ENCODE results near the gene JMJD4.

The JMJD4 gene

GRCh38 chr1:227740401-227740960 lies 5.4 kb upstream of the JMJD4 start:
- DNase-seq = no peak
- Histone ChIP-seq H3K23ac (ENCODE audit: low read length) (no peak overlapping the region), H3K36me3 (ENCODE audit: control insufficient read depth, insufficient read depth, low read length) (no peaks in the 10 kb centered on the region), H2BK15ac (replicated peaks; ENCODE audit: low read depth) (no peak overlapping the region), H2BK120ac (ENCODE audit: low read depth, low read length) (no peak overlapping the region), H3K4ac (ENCODE audit: low read depth, low read length) (no peak overlapping the region), H2AK5ac (ENCODE audit: low read length) (no peak overlapping the region), H3K79me1 (ENCODE audit: low read length) (peaks cover 44% of the 10 kb centered on the region), H4K5ac (ENCODE audit: low read length) (no peak overlapping the region), H4K8ac (ENCODE audit: low read depth, low read length) (no peak overlapping the region), H3K9ac (ENCODE audit: low read length) (no peak overlapping the region), H3K4me2 (ENCODE audit: low read length) (no peak overlapping the region), H3K27me3 (ENCODE audit: insufficient read depth, low read length, poor library complexity) (no peaks in the 10 kb centered on the region), H3K56ac (ENCODE audit: low read length) (no peak overlapping the region), H3K27ac (ENCODE audit: low read depth, low read length) (no peak overlapping the region), H3K18ac (ENCODE audit: low read length) (no peak overlapping the region), H3K79me2 (ENCODE audit: control insufficient read depth, insufficient read depth, low read length) (peaks cover 54% of the 10 kb centered on the region), H3K4me3 (ENCODE audit: low read length) (no peak overlapping the region), H3K4me1 (ENCODE audit: control insufficient read depth, low read depth, low read length) (peaks cover 2% of the 10 kb centered on the region), H2BK5ac (ENCODE audit: low read length) (no peak overlapping the region)
- no CpG with 5 or more reads among the region's 3 CpGs for WGBS (ENCODE audit: extremely low coverage, insufficient coverage, low lambda C conversion rate)

- no peak overlapping the region for H3K4me3 ChIP-seq (ENCODE audit: low read length)
- H3K9ac ChIP-seq (ENCODE audit: low read length) = no peak overlapping the region
- no peak overlapping the region for H2BK15ac ChIP-seq (replicated peaks; ENCODE audit: low read depth)
- no peaks in the 10 kb centered on the region for H3K36me3 ChIP-seq (ENCODE audit: control insufficient read depth, insufficient read depth, low read length)
- no peak overlapping the region for H3K56ac ChIP-seq (ENCODE audit: low read length)
- H3K27me3 ChIP-seq (ENCODE audit: insufficient read depth, low read length, poor library complexity) = no peaks in the 10 kb centered on the region
- no peak overlapping the region for H3K4ac ChIP-seq (ENCODE audit: low read depth, low read length)
- H3K4me2 ChIP-seq (ENCODE audit: low read length) = no peak overlapping the region
- H3K79me1 ChIP-seq (ENCODE audit: low read length) = peaks cover 40% of the 10 kb centered on the region
- WGBS (ENCODE audit: extremely low coverage, insufficient coverage, low lambda C conversion rate) = no CpG with 5 or more reads among the region's 7 CpGs
- H2BK5ac ChIP-seq (ENCODE audit: low read length) = no peak overlapping the region
- DNase-seq = no peak
- peaks cover 51% of the 10 kb centered on the region for H3K79me2 ChIP-seq (ENCODE audit: control insufficient read depth, insufficient read depth, low read length)
- H2BK120ac ChIP-seq (ENCODE audit: low read depth, low read length) = no peak overlapping the region
- H3K23ac ChIP-seq (ENCODE audit: low read length) = no peak overlapping the region
- no peak overlapping the region for H4K5ac ChIP-seq (ENCODE audit: low read length)
- no peak overlapping the region for H3K27ac ChIP-seq (ENCODE audit: low read depth, low read length)
- H2AK5ac ChIP-seq (ENCODE audit: low read length) = no peak overlapping the region
- peaks cover 2% of the 10 kb centered on the region for H3K4me1 ChIP-seq (ENCODE audit: control insufficient read depth, low read depth, low read length)
- no peak overlapping the region for H3K18ac ChIP-seq (ENCODE audit: low read length)
- H4K8ac ChIP-seq (ENCODE audit: low read depth, low read length) = no peak overlapping the region
These were observed 4.5 kb upstream of the JMJD4 start for GRCh38 chr1:227739636-227740035.

GRCh38 chr1:227738820-227739219 lies 3.7 kb upstream of the JMJD4 start:
- no peak overlapping the region for H2BK15ac ChIP-seq (replicated peaks; ENCODE audit: low read depth)
- no CpG with 5 or more reads among the region's 9 CpGs for WGBS (ENCODE audit: extremely low coverage, insufficient coverage, low lambda C conversion rate)
- H3K4me2 ChIP-seq (ENCODE audit: low read length) = no peak overlapping the region
- H3K27ac ChIP-seq (ENCODE audit: low read depth, low read length) = no peak overlapping the region
- no peak for DNase-seq
- H3K9ac ChIP-seq (ENCODE audit: low read length) = no peak overlapping the region
- H2AK5ac ChIP-seq (ENCODE audit: low read length) = no peak overlapping the region
- H3K4ac ChIP-seq (ENCODE audit: low read depth, low read length) = no peak overlapping the region
- no peaks in the 10 kb centered on the region for H3K27me3 ChIP-seq (ENCODE audit: insufficient read depth, low read length, poor library complexity)
- no peak overlapping the region for H3K56ac ChIP-seq (ENCODE audit: low read length)
- no peak overlapping the region for H3K4me3 ChIP-seq (ENCODE audit: low read length)
- H4K5ac ChIP-seq (ENCODE audit: low read length) = no peak overlapping the region
- H3K18ac ChIP-seq (ENCODE audit: low read length) = no peak overlapping the region
- no peaks in the 10 kb centered on the region for H3K36me3 ChIP-seq (ENCODE audit: control insufficient read depth, insufficient read depth, low read length)
- H3K4me1 ChIP-seq (ENCODE audit: control insufficient read depth, low read depth, low read length) = peaks cover 2% of the 10 kb centered on the region
- H2BK5ac ChIP-seq (ENCODE audit: low read length) = no peak overlapping the region
- no peak overlapping the region for H3K23ac ChIP-seq (ENCODE audit: low read length)
- peaks cover 42% of the 10 kb centered on the region for H3K79me1 ChIP-seq (ENCODE audit: low read length)
- peaks cover 56% of the 10 kb centered on the region for H3K79me2 ChIP-seq (ENCODE audit: control insufficient read depth, insufficient read depth, low read length)
- H2BK120ac ChIP-seq (ENCODE audit: low read depth, low read length) = no peak overlapping the region
- no peak overlapping the region for H4K8ac ChIP-seq (ENCODE audit: low read depth, low read length)

GRCh38 chr1:227736814-227737432 lies 1.8 kb upstream of the JMJD4 start:
- peaks cover 5% of the 10 kb centered on the region for H3K36me3 ChIP-seq (ENCODE audit: control insufficient read depth, insufficient read depth, low read length)
- peaks cover 53% of the 10 kb centered on the region for H3K79me2 ChIP-seq (ENCODE audit: control insufficient read depth, insufficient read depth, low read length)
- H2BK15ac ChIP-seq (replicated peaks; ENCODE audit: low read depth) = no peak overlapping the region
- DNase-seq = no peak
- no peak overlapping the region for H3K56ac ChIP-seq (ENCODE audit: low read length)
- no peak overlapping the region for H2AK5ac ChIP-seq (ENCODE audit: low read length)
- H2BK5ac ChIP-seq (ENCODE audit: low read length) = no peak overlapping the region
- no peak overlapping the region for H3K27ac ChIP-seq (ENCODE audit: low read depth, low read length)
- no peak overlapping the region for H3K4me3 ChIP-seq (ENCODE audit: low read length)
- WGBS (ENCODE audit: extremely low coverage, insufficient coverage, low lambda C conversion rate) = no CpG with 5 or more reads among the region's 11 CpGs
- peaks cover 40% of the 10 kb centered on the region for H3K79me1 ChIP-seq (ENCODE audit: low read length)
- H3K9ac ChIP-seq (ENCODE audit: low read length) = no peak overlapping the region
- H3K23ac ChIP-seq (ENCODE audit: low read length) = no peak overlapping the region
- no peak overlapping the region for H3K4me2 ChIP-seq (ENCODE audit: low read length)
- no peak overlapping the region for H4K8ac ChIP-seq (ENCODE audit: low read depth, low read length)
- no peaks in the 10 kb centered on the region for H3K27me3 ChIP-seq (ENCODE audit: insufficient read depth, low read length, poor library complexity)
- peaks cover 2% of the 10 kb centered on the region for H3K4me1 ChIP-seq (ENCODE audit: control insufficient read depth, low read depth, low read length)
- no peak overlapping the region for H3K18ac ChIP-seq (ENCODE audit: low read length)
- H4K5ac ChIP-seq (ENCODE audit: low read length) = no peak overlapping the region
- no peak overlapping the region for H2BK120ac ChIP-seq (ENCODE audit: low read depth, low read length)
- no peak overlapping the region for H3K4ac ChIP-seq (ENCODE audit: low read depth, low read length)

- H2AK5ac ChIP-seq (ENCODE audit: low read length) = peak overlapping the region; percentile 85
- H3K79me2 ChIP-seq (ENCODE audit: control insufficient read depth, insufficient read depth, low read length) = peaks cover 48% of the 10 kb centered on the region
- peaks cover 5% of the 10 kb centered on the region for H3K36me3 ChIP-seq (ENCODE audit: control insufficient read depth, insufficient read depth, low read length)
- H2BK15ac ChIP-seq (replicated peaks; ENCODE audit: low read depth) = no peak overlapping the region
- no peaks in the 10 kb centered on the region for H3K27me3 ChIP-seq (ENCODE audit: insufficient read depth, low read length, poor library complexity)
- no peak overlapping the region for H2BK5ac ChIP-seq (ENCODE audit: low read length)
- H4K8ac ChIP-seq (ENCODE audit: low read depth, low read length) = peak overlapping the region; percentile 79
- H3K9ac ChIP-seq (ENCODE audit: low read length) = peak overlapping the region; percentile 88
- no CpG with 5 or more reads among the region's 31 CpGs for WGBS (ENCODE audit: extremely low coverage, insufficient coverage, low lambda C conversion rate)
- DNase-seq = no peak
- H4K5ac ChIP-seq (ENCODE audit: low read length) = no peak overlapping the region
- H3K27ac ChIP-seq (ENCODE audit: low read depth, low read length) = no peak overlapping the region
- H3K56ac ChIP-seq (ENCODE audit: low read length) = peak overlapping the region; percentile 98
- H3K4ac ChIP-seq (ENCODE audit: low read depth, low read length) = peak overlapping the region; percentile 77
- peaks cover 33% of the 10 kb centered on the region for H3K79me1 ChIP-seq (ENCODE audit: low read length)
- H3K4me1 ChIP-seq (ENCODE audit: control insufficient read depth, low read depth, low read length) = peaks cover 2% of the 10 kb centered on the region
- peak overlapping the region; percentile 62 for H3K18ac ChIP-seq (ENCODE audit: low read length)
- no peak overlapping the region for H3K23ac ChIP-seq (ENCODE audit: low read length)
- peak overlapping the region; percentile 89 for H3K4me3 ChIP-seq (ENCODE audit: low read length)
- H2BK120ac ChIP-seq (ENCODE audit: low read depth, low read length) = no peak overlapping the region
- peak overlapping the region; percentile 82 for H3K4me2 ChIP-seq (ENCODE audit: low read length)
These were observed 610 bp upstream of the JMJD4 start for GRCh38 chr1:227735539-227736285.

Data from mesendoderm (in vitro differentiated cells).